Measurements from ENCODE around the gene INCENP. TPM values are rescaled to one million over a fixed set of nuclear protein-coding genes. Genes with fewer than 3 reads are reported as not detected.

Gene INCENP
- total and polyA plus RNA-seq, 2 donors (not counting 1 experiment from before 2014, with no cell fraction given) = 8.9 to 37.8 TPM

DNA sequence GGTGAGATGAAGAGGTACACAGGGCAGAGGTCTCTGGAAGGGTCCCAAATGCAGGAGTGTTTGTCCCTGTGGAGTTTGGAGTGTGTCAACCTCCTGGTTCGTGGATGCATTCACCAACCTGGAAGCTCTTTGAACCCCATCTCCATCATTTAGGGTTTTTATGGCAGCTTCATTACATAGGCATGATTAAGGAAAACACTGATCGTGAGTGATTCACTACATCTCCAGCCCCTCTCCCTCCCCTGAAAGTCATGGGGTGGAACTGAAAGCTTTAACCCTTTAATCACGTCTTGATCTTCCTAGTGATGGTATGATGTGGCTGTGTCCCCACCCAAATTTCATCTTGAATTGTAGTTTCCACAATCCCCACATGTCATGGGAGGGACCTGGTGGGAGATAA is 19.8 kb upstream of the INCENP start:
- intact Hi-C loops (cut with micrococcal nuclease) = no loop called here
- no peaks in the 10 kb centered on the region for H3K27me3 ChIP-seq (replicated peaks in 1 of 4; ENCODE audit: control extremely low read depth in 1 of 4, control insufficient read depth in 3 of 4, insufficient read depth in 4 of 4, low read length in 3 of 4)
- no peaks in the 10 kb centered on the region for H4K20me1 ChIP-seq (ENCODE audit: control insufficient read depth, insufficient read depth, low read length, poor library complexity, severe bottlenecking)
- no peak for ATAC-seq (ENCODE audit: low read depth)
- H3K4me3 ChIP-seq (ENCODE audit: control extremely low read depth in 1 of 5, extremely low read depth in 1 of 5, insufficient read depth in 1 of 5, low read depth in 2 of 5, low read length in 4 of 5) = no peak overlapping the region
- no peak overlapping the region for H3K4me2 ChIP-seq (replicated peaks; ENCODE audit: low read depth, low read length, poor library complexity, severe bottlenecking)
- no peak overlapping the region for H3K27ac ChIP-seq (ENCODE audit: low read length in 2 of 2)
- H3K9ac ChIP-seq (ENCODE audit: low read length) = no peak overlapping the region
- H3K27me3 Mint-ChIP-seq = peaks cover 3% of the 10 kb centered on the region
- no peaks in the 10 kb centered on the region for H3K9me3 Mint-ChIP-seq (ENCODE audit: insufficient read depth)
- WGBS (ENCODE audit: insufficient coverage) = no CpG with 5 or more reads among the region's 3 CpGs
- no peak overlapping the region for H2AFZ ChIP-seq (ENCODE audit: insufficient read depth, low read depth, low read length, poor library complexity, severe bottlenecking)
- CTCF ChIA-PET = interaction anchor here (0.9 to 9.6 kb wide), 5 partner anchors 21 to 356 kb away, joined by 3 to 165 read pairs (median 13); no protein-coding TSS in a partner anchor
- peaks cover 0 to 7% (median 0%) of the 10 kb centered on the region in 3 donors for H3K9me3 ChIP-seq (ENCODE audit: control extremely low read depth in 1 of 3, control insufficient read depth in 2 of 3, insufficient read depth in 1 of 3, low read length in 2 of 3)
- no peak overlapping the region for H3K27ac Mint-ChIP-seq
- no peaks in the 10 kb centered on the region for H3K36me3 ChIP-seq (replicated peaks in 1 of 2; ENCODE audit: control extremely low read depth in 1 of 2, control insufficient read depth in 1 of 2, extremely low read depth in 1 of 2, insufficient read depth in 2 of 2, low read length in 1 of 2)
- no peak overlapping the region for H3K4me3 Mint-ChIP-seq
- POLR2A ChIA-PET = no interaction called here
- H3K79me2 ChIP-seq (ENCODE audit: control insufficient read depth, insufficient read depth, low read length) = no peaks in the 10 kb centered on the region
- no peak for DNase-seq
- peaks cover 7% of the 10 kb centered on the region for H3K4me1 Mint-ChIP-seq
- H3K4me1 ChIP-seq (ENCODE audit: control insufficient read depth in 2 of 2, insufficient read depth in 2 of 2, low read length in 2 of 2) = peaks cover 0 to 4% of the 10 kb centered on the region in 2 donors
- TF ChIP-seq, protein P1, sequence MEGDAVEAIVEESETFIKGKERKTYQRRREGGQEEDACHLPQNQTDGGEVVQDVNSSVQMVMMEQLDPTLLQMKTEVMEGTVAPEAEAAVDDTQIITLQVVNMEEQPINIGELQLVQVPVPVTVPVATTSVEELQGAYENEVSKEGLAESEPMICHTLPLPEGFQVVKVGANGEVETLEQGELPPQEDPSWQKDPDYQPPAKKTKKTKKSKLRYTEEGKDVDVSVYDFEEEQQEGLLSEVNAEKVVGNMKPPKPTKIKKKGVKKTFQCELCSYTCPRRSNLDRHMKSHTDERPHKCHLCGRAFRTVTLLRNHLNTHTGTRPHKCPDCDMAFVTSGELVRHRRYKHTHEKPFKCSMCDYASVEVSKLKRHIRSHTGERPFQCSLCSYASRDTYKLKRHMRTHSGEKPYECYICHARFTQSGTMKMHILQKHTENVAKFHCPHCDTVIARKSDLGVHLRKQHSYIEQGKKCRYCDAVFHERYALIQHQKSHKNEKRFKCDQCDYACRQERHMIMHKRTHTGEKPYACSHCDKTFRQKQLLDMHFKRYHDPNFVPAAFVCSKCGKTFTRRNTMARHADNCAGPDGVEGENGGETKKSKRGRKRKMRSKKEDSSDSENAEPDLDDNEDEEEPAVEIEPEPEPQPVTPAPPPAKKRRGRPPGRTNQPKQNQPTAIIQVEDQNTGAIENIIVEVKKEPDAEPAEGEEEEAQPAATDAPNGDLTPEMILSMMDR (IDR thresholded peaks at IDR 0.05) = no peak
- no peak for TF ChIP-seq EZH2 (IDR thresholded peaks at IDR 0.05; ENCODE audit: borderline replicate concordance, insufficient read depth, low read depth, low read length, poor library complexity, severe bottlenecking)

DNA sequence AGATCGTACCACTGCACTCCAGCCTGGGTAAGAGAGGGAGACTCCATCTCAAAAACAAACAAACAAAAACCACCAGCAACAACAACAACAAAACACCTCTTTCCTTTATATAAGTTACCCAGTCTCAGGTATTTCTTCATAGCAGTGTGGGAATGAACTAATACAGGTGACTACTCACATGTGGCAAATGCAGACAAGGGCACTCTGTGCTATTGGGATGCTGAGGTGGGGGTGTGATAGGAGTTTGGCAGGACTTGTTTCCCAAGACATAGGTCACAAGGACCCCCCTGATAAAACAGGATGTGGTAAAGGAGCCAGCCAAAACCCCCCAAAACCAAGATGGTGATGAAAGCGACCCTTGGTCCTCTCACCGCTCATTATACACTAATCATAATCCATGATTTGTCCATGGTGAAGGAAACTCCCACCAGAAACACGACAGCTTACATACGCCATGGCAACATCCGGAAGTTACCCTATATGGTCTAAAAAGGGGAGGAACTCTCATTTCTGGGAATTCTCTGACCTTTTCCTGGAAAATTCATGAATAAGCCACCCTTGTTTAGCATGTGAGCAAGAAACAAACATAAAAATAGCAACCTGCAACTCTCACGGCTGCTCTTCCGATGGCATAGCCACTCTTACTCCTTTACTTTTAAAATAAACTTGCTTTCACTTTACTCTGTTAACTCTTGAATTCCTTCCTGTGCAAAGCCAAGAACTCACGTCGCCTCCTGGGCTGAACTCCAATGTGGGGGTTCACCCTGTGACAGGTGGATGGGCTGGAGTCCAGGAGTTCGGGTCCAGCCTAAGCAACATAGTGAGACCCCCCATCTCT is 18.8 kb upstream of the INCENP start:
- Histone ChIP-seq H3K9ac (ENCODE audit: low read length) (no peak overlapping the region), H3K9me3 (ENCODE audit: control extremely low read depth in 1 of 3, control insufficient read depth in 2 of 3, insufficient read depth in 1 of 3, low read length in 2 of 3) (peaks cover 0 to 7% (median 0%) of the 10 kb centered on the region in 3 donors), H3K27ac (ENCODE audit: low read length in 2 of 2) (no peak overlapping the region), H4K20me1 (ENCODE audit: control insufficient read depth, insufficient read depth, low read length, poor library complexity, severe bottlenecking) (no peaks in the 10 kb centered on the region), H3K4me3 (ENCODE audit: control extremely low read depth in 1 of 5, extremely low read depth in 1 of 5, insufficient read depth in 1 of 5, low read depth in 2 of 5, low read length in 4 of 5) (no peak overlapping the region), H3K36me3 (replicated peaks in 1 of 2; ENCODE audit: control extremely low read depth in 1 of 2, control insufficient read depth in 1 of 2, extremely low read depth in 1 of 2, insufficient read depth in 2 of 2, low read length in 1 of 2) (no peaks in the 10 kb centered on the region), H3K79me2 (ENCODE audit: control insufficient read depth, insufficient read depth, low read length) (no peaks in the 10 kb centered on the region), H3K27me3 (replicated peaks in 1 of 4; ENCODE audit: control extremely low read depth in 1 of 4, control insufficient read depth in 3 of 4, insufficient read depth in 4 of 4, low read length in 3 of 4) (peaks cover 0 to 2% (median 0%) of the 10 kb centered on the region in 4 experiments), H3K4me1 (ENCODE audit: control insufficient read depth in 2 of 2, insufficient read depth in 2 of 2, low read length in 2 of 2) (peaks cover 0 to 4% of the 10 kb centered on the region in 2 donors), H3K4me2 (replicated peaks; ENCODE audit: low read depth, low read length, poor library complexity, severe bottlenecking) (peak overlapping the region; percentile 40), H2AFZ (ENCODE audit: insufficient read depth, low read depth, low read length, poor library complexity, severe bottlenecking) (peak overlapping the region; percentile 61)
- peaks cover under 1% of the 10 kb centered on the region for H3K27me3 Mint-ChIP-seq
- TF ChIP-seq EZH2 (IDR thresholded peaks at IDR 0.05; ENCODE audit: borderline replicate concordance, insufficient read depth, low read depth, low read length, poor library complexity, severe bottlenecking) = no peak
- TF ChIP-seq, protein P1 (IDR thresholded peaks at IDR 0.05) = no peak
- ATAC-seq (ENCODE audit: low read depth) = no peak
- ChIA-PET CTCF (interaction anchor here (7.5 to 9.6 kb wide), 3 partner anchors 22 to 308 kb away, joined by 104 to 222 read pairs (median 165); no protein-coding TSS in a partner anchor), POLR2A (no interaction called here)
- no peaks in the 10 kb centered on the region for H3K9me3 Mint-ChIP-seq (ENCODE audit: insufficient read depth)
- no peak for DNase-seq
- H3K4me3 Mint-ChIP-seq = peak overlapping the region; percentile 19
- no peak overlapping the region for H3K27ac Mint-ChIP-seq
- peaks cover 7% of the 10 kb centered on the region for H3K4me1 Mint-ChIP-seq
- intact Hi-C loops (cut with micrococcal nuclease) = no loop called here
- 21% methylated on average over 2 of the region's 11 CpGs for WGBS (ENCODE audit: insufficient coverage)

All from B cell (primary cell).